ENCODE data around the gene FOXD1. TPM values are rescaled to one million over a fixed set of nuclear protein-coding genes. Genes with fewer than 3 reads are reported as not detected.

The FOXD1 gene
- total and polyA plus RNA-seq, 2 of the 8 experiments (the other 6 are each of a cell fraction or from before 2014, with no cell fraction given): 0.11 to 1.1 TPM

DNA sequence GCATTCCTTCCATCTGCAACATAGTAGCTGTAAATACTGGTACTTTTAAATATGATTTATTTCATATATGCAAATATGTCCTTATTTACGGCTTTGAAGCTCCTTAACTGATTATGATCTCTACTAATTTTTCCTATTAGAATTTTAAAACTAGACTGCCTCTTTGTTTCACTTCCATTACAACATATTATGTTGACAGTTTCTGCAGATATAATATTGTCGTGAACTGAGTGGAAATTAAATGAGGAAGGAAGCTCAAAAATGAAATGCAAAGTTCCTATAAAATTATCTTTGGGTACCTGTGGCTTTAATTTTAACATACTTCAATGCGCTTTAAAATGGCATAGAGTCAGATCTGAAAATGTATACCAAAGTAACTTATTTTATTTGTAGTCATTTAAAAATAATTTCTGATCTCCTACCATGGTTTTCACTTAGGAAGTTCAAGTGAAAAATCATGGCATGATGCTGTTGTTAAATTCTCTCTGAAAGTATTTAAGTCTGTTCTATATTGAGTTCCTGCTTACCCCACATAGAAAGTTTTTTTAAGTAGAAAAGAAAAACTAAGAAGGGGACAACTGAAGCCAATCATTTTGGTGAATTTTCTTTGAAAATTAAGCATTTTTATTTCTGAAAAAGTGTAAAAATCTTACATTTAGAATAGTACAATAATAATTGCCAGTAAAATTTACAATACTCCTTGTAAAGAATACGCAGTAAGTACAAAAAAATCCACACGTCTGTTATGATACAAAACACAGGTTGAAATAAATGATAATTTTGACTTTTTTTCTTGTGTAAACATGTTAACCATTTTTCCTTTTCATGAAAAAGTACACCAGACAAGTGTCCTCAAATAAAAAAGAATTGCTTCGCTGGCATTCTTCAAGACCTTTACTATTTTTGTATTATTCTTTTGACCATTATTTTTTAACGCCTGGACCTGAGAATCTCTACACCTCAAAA, 2.6 kb downstream of the FOXD1 start:
- Histone ChIP-seq H2BK5ac (ENCODE audit: low read depth, low read length) (no peak overlapping the region), H4K5ac (ENCODE audit: insufficient read length, low read depth, low read length) (no peak overlapping the region), H3K23me2 (ENCODE audit: low read depth, low read length) (peaks cover 6% of the 10 kb centered on the region; the same call in 1 of the 2 replicates), H3K79me2 (ENCODE audit: control insufficient read depth in 1 of 2, insufficient read depth in 2 of 2, low read length in 2 of 2) (no peaks in the 10 kb centered on the region), H2BK20ac (ENCODE audit: low read length) (no peak overlapping the region), H3K23ac (ENCODE audit: insufficient read length) (no peak overlapping the region), H4K20me1 (replicated peaks in 1 of 2; ENCODE audit: control insufficient read depth in 1 of 2, insufficient read depth in 2 of 2, low read length in 2 of 2) (peaks cover 5 to 12% of the 10 kb centered on the region in 2 experiments), H2AK5ac (ENCODE audit: low read depth, low read length) (no peak overlapping the region), H3K4me1 (replicated peaks in 1 of 4; ENCODE audit: control insufficient read depth in 3 of 4, insufficient read depth in 4 of 4, low read length in 3 of 4) (peaks cover 6 to 14% (median 8%) of the 10 kb centered on the region in 4 experiments), H2AFZ (ENCODE audit: low read length) (no peak overlapping the region), H3K27me3 (replicated peaks in 1 of 4; ENCODE audit: control insufficient read depth in 3 of 4, extremely low read depth in 1 of 4, insufficient read depth in 3 of 4, low read length in 3 of 4) (peaks cover 68 to 94% (median 81%) of the 10 kb centered on the region in 4 experiments), H3K27ac (ENCODE audit: low read depth, low read length) (no peak overlapping the region), H3K4me2 (ENCODE audit: insufficient read depth in 1 of 2, low read depth in 2 of 2, low read length in 2 of 2) (peak overlapping the region; percentile 68 to 81), H3K56ac (replicated peaks; ENCODE audit: insufficient read length, low read depth, low read length) (no peak overlapping the region), H3K79me1 (ENCODE audit: low read depth, low read length) (no peaks in the 10 kb centered on the region), H3K9me3 (ENCODE audit: insufficient read depth in 2 of 2, low read depth in 1 of 2, low read length in 1 of 2) (no peaks in the 10 kb centered on the region), H3K4ac (replicated peaks; ENCODE audit: insufficient read length, low read depth, low read length) (no peak overlapping the region), H2BK120ac (replicated peaks; ENCODE audit: low read depth, low read length) (no peak overlapping the region), H3K4me3 (ENCODE audit: extremely low read depth in 1 of 4, insufficient read depth in 2 of 4, low read depth in 3 of 4, low read length in 4 of 4) (peak overlapping the region in 3 of 4 experiments; percentile 33 to 55 (median 38); a peak in 4 of 8 replicates), H3K18ac (ENCODE audit: extremely low read depth, low read length) (no peak overlapping the region), H4K8ac (ENCODE audit: extremely low read depth, insufficient read depth, low read length) (no peak overlapping the region), H2BK15ac (ENCODE audit: low read length) (no peak overlapping the region), H4K91ac (replicated peaks; ENCODE audit: insufficient read length, low read length) (no peak overlapping the region), H3K36me3 (ENCODE audit: control insufficient read depth in 2 of 4, insufficient read depth in 4 of 4, low read length in 3 of 4) (no peaks in the 10 kb centered on the region), H3K14ac (ENCODE audit: insufficient read length) (no peak overlapping the region), H3K9ac (replicated peaks in 1 of 4; ENCODE audit: extremely low read depth in 1 of 4, low read depth in 3 of 4, low read length in 3 of 4) (no peak overlapping the region), H2BK12ac (ENCODE audit: low read depth, low read length) (no peak overlapping the region)
- ChIA-PET POLR2A (ENCODE audit: partially characterized antibody) (interaction anchor here (0.6 kb wide), 1 partner anchor 927 kb away, joined by 3 read pairs; no protein-coding TSS in a partner anchor), CTCF (ENCODE audit: partially characterized antibody) (interaction anchor here (1.0 kb wide), 3 partner anchors 9 to 230 kb away, joined by 3 read pairs; no protein-coding TSS in a partner anchor)
- DNase-seq (ENCODE audit: low read depth in 1 of 2, low spot score in 2 of 2) (no peak), FAIRE-seq (no peak)
- TF ChIP-seq, protein P1, sequence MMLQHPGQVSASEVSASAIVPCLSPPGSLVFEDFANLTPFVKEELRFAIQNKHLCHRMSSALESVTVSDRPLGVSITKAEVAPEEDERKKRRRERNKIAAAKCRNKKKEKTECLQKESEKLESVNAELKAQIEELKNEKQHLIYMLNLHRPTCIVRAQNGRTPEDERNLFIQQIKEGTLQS (IDR thresholded peaks at IDR 0.05; ENCODE audit: insufficient read depth, low read depth, low read length): no peak
- TF ChIP-seq TCF12 (IDR thresholded peaks at IDR 0.05; ENCODE audit: low read depth, low read length): peak; percentile 36; the same call in 1 of the 2 replicates
- peak; percentile 87; the same call in 1 of the 2 replicates for TF ChIP-seq CBX8 (IDR thresholded peaks at IDR 0.05; ENCODE audit: borderline replicate concordance, low read depth, low read length)
- no peak for TF ChIP-seq CHD1 (IDR thresholded peaks at IDR 0.05; ENCODE audit: low read depth, low read length)
- TF ChIP-seq KDM5A (IDR thresholded peaks at IDR 0.05; ENCODE audit: low read length): no peak
- 21% methylated on average over 7 of the region's 7 CpGs; no CpG with 5 or more reads in 1 of the 2 experiments for WGBS, 2 experiments (ENCODE audit: extremely low coverage in 1 of 2, insufficient coverage in 1 of 2, insufficient read length in 1 of 2, insufficient replicate concordance in 2 of 2, low coverage in 1 of 2, low lambda C conversion rate in 2 of 2, missing lambda C conversion rate in 1 of 2)

Measured in H1 (cell line).